ENCODE data around the gene TLN1.

Gene TLN1

DNA sequence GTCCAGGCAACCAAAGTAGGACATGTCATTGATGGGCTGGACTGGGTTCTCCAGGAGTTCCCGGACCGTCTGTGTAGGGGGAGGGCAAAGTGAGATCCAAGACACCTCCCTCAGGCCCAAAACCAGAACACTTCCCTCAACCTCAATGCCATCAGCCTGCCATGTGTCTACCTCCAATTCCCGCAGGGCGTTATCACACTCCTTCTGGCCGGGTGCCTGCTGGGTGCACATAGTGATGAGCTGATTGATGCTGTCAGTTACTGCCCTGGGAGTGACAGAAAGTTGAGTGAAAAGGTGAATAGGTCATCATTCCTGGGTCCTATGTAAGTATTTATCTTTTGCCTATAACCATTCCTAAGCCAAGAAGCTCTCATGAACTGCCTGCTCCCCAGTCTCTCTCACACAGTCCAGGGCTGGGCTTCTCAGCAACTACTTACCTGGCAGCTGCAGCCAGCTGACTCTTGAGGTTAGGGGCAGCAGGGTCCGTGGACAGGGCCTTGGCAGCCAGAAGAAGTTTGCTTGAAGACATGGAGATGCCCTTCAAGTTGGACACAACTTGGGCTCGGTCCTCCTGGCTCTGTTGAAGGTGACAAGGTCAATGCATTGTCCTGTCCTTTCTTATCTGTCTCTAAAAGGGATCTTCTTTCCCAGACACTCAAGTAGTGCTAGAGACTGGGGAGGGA is 21.0 kb downstream of the TLN1 start:
- Histone ChIP-seq H3K4me1 (peaks cover 5% of the 10 kb centered on the region), H3K4me2 (ENCODE audit: low read length) (no peak overlapping the region), H3K27ac (peak overlapping the region; percentile 60), H3K79me2 (no peaks in the 10 kb centered on the region), H2AFZ (no peak overlapping the region), H3K9ac (no peak overlapping the region), H3K9me3 (ENCODE audit: control insufficient read depth, low read length) (no peaks in the 10 kb centered on the region), H3K36me3 (ENCODE audit: control insufficient read depth, insufficient read depth, low read length) (no peaks in the 10 kb centered on the region), H3K4me3 (ENCODE audit: low read depth, low read length) (no peak overlapping the region), H3K27me3 (ENCODE audit: control insufficient read depth, insufficient read depth, low read length) (no peaks in the 10 kb centered on the region)
- TF ChIP-seq, protein P1, sequence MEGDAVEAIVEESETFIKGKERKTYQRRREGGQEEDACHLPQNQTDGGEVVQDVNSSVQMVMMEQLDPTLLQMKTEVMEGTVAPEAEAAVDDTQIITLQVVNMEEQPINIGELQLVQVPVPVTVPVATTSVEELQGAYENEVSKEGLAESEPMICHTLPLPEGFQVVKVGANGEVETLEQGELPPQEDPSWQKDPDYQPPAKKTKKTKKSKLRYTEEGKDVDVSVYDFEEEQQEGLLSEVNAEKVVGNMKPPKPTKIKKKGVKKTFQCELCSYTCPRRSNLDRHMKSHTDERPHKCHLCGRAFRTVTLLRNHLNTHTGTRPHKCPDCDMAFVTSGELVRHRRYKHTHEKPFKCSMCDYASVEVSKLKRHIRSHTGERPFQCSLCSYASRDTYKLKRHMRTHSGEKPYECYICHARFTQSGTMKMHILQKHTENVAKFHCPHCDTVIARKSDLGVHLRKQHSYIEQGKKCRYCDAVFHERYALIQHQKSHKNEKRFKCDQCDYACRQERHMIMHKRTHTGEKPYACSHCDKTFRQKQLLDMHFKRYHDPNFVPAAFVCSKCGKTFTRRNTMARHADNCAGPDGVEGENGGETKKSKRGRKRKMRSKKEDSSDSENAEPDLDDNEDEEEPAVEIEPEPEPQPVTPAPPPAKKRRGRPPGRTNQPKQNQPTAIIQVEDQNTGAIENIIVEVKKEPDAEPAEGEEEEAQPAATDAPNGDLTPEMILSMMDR (IDR thresholded peaks at IDR 0.05) = no peak

DNA sequence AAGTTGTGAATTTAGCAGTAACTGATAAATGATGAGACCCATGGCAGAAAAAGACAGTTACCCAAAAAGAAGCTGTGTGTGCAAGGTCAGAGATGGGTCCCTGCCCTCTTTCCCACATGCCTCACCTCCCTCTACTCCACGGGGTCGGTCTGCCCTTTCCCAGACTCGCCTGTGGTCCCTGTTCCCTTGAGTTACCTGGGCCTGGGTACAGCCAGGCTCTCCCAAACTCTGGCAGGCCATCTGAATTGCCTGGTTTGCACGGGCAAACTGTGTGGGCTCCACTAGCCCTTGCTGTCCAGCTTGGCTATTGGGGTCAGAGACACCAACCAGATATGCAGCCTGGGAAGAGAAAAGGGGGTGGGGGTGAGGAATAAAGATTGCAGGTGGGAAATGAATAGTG is 23.8 kb downstream of the TLN1 start:
- H3K4me1 ChIP-seq = peaks cover 5% of the 10 kb centered on the region
- TF ChIP-seq, protein P1 (IDR thresholded peaks at IDR 0.05) = no peak

DNA sequence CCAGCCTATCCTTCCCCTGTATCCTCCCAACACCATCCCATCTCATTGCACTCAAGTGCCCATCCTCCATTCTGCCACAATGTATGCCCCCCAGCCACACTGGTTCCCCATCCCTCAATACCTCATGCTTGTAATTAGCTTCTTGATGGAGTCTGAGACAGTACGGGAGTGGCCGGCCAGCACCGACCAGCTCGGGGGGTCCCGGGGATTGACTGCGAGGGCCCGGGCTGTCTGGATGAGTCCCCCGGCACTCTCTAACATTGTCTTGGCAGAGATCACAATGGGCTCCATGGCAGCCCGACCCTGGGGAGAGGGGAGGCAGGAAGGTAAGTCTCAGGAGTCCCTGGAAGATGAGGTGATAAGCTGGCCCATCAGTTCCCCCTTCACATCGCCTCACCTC is 25.0 kb downstream of the TLN1 start:
- TF ChIP-seq, protein P1 (IDR thresholded peaks at IDR 0.05) = no peak
- Histone ChIP-seq H3K9me3 (ENCODE audit: control insufficient read depth, low read length) (no peaks in the 10 kb centered on the region), H3K36me3 (ENCODE audit: control insufficient read depth, insufficient read depth, low read length) (no peaks in the 10 kb centered on the region), H3K27me3 (ENCODE audit: control insufficient read depth, insufficient read depth, low read length) (no peaks in the 10 kb centered on the region), H3K79me2 (no peaks in the 10 kb centered on the region), H3K27ac (no peak overlapping the region), H3K4me1 (peaks cover 2% of the 10 kb centered on the region), H2AFZ (no peak overlapping the region), H3K4me2 (ENCODE audit: low read length) (no peak overlapping the region), H3K4me3 (ENCODE audit: low read depth, low read length) (no peak overlapping the region), H3K9ac (no peak overlapping the region)

More for the DNA sequence above, 23.8 kb downstream of the TLN1 start:
- Histone ChIP-seq H3K9ac (no peak overlapping the region), H3K27ac (no peak overlapping the region), H3K36me3 (ENCODE audit: control insufficient read depth, insufficient read depth, low read length) (no peaks in the 10 kb centered on the region), H2AFZ (no peak overlapping the region), H3K79me2 (no peaks in the 10 kb centered on the region), H3K4me3 (ENCODE audit: low read depth, low read length) (no peak overlapping the region), H3K9me3 (ENCODE audit: control insufficient read depth, low read length) (no peaks in the 10 kb centered on the region), H3K4me2 (ENCODE audit: low read length) (no peak overlapping the region), H3K27me3 (ENCODE audit: control insufficient read depth, insufficient read depth, low read length) (no peaks in the 10 kb centered on the region)

DNA sequence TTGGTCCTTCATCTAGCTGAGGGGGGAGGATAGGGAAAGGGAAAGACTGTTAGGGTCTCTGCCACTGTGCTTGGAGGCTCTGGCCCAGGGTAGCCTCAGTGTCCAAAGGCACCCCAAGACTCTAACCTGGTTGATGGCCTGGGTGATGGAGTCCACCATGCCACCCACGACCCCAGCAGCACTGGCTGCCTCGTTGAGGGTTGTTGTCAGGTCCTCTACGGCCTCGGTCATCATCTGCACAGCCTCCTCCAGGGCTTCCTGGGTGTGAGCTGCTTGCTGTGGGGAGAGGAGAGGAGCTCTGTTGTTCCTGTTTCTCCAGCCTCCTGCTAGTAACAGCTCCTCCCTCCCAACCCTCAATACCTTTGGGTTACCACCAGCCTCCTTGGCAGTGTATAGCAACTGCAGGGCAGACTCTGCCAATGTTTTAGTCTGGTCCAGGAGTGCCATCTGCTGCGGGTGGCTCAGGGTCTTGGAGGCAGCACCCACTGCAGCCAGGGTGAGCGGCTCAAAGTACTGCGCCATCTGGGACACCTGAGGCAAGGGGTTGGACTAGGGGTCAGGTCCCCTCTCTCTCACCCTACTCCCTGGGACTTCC is 26.1 kb downstream of the TLN1 start:
- no peaks in the 10 kb centered on the region for H3K4me1 ChIP-seq
- no peaks in the 10 kb centered on the region for H3K36me3 ChIP-seq (ENCODE audit: control insufficient read depth, insufficient read depth, low read length)
- no peak overlapping the region for H3K27ac ChIP-seq
- TF ChIP-seq, protein P1 (IDR thresholded peaks at IDR 0.05) = no peak
- no peaks in the 10 kb centered on the region for H3K79me2 ChIP-seq
- no peak overlapping the region for H3K4me3 ChIP-seq (ENCODE audit: low read depth, low read length)
- no peak overlapping the region for H3K9ac ChIP-seq
- no peak overlapping the region for H3K4me2 ChIP-seq (ENCODE audit: low read length)
- H3K9me3 ChIP-seq (ENCODE audit: control insufficient read depth, low read length) = no peaks in the 10 kb centered on the region
- no peaks in the 10 kb centered on the region for H3K27me3 ChIP-seq (ENCODE audit: control insufficient read depth, insufficient read depth, low read length)
- H2AFZ ChIP-seq = no peak overlapping the region

DNA sequence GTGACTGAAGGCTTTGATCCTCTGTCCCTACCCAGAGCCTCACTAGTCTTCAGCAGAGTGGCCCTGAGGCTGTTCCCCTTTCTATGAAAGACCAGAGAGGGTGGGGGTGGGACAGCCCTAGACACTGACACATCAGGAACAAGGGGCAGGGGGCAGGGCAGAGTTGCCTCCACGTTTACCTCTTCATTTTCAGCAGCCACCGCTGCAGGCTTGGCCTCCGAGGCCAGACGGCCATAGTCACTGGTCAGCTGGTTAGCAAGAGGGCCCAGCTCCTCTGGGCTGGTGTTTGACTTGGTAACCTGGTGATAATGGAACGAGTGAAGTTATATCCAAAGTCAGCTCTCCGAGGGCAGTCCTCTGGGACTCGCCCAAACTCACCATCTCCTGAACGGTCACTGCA is 26.6 kb downstream of the TLN1 start:
- TF ChIP-seq, protein P1 (IDR thresholded peaks at IDR 0.05) = no peak
- H3K27ac ChIP-seq = no peak overlapping the region
- H3K4me3 ChIP-seq (ENCODE audit: low read depth, low read length) = no peak overlapping the region
- H3K36me3 ChIP-seq (ENCODE audit: control insufficient read depth, insufficient read depth, low read length) = no peaks in the 10 kb centered on the region
- H3K9me3 ChIP-seq (ENCODE audit: control insufficient read depth, low read length) = no peaks in the 10 kb centered on the region
- H3K9ac ChIP-seq = no peak overlapping the region
- no peaks in the 10 kb centered on the region for H3K4me1 ChIP-seq
- H3K27me3 ChIP-seq (ENCODE audit: control insufficient read depth, insufficient read depth, low read length) = no peaks in the 10 kb centered on the region
- H3K4me2 ChIP-seq (ENCODE audit: low read length) = no peak overlapping the region
- H2AFZ ChIP-seq = no peak overlapping the region
- H3K79me2 ChIP-seq = no peaks in the 10 kb centered on the region
